PC-3 (cell line): Measurements from ENCODE around the gene HTR3A. TPM values are rescaled to one million over a fixed set of nuclear protein-coding genes. Genes with fewer than 3 reads are reported as not detected.
"Not testable (repeated sequence)": the region's sequence is repeated elsewhere in the genome, so short reads cannot be mapped to it uniquely, and the experiment has no call there.

ENCODE experiments used
- ATAC-seq: fragments of 200-7000 bp; cut with Tn5 transposase; 2 replicates; pipeline ENCODE4 v1.9.1; 2020; ENCODE audit warnings: mild to moderate bottlenecking, moderate library complexity
- BruUV-seq: library from RNA; stranded (reverse); fragments of 400-500 nt; replicated peaks from 2 replicates; lab custom pipeline; 2021; lab: Mats Ljungman, UMichigan
- CTCF ChIA-PET: fragments of 300-600 bp; sonication (Branson Sonifier 250); formaldehyde crosslinking; loops from one replicate; lab custom pipeline; 2022; ENCODE audit warnings: antibody characterized with exemption; lab: Charles Lee
- POLR2A ChIA-PET: fragments of 300-600 bp; sonication (Branson Sonifier 250); formaldehyde crosslinking; loops from one replicate; lab custom pipeline; 2022; ENCODE audit warnings: antibody characterized with exemption; ENCODE audit not compliant: unreplicated experiment; lab: Charles Lee
- DNase-seq: peaks from one replicate; pipeline ENCODE4 v3.0.0-alpha.2; 2015
- H2AFZ ChIP-seq: fragments of 300-600 bp; sonication (generic); 2 replicates; pipeline ENCODE4 v1.6.0; 2016; ENCODE audit warnings: antibody characterized with exemption, low read length
- H3F3A ChIP-seq: fragments of 300-600 bp; sonication (generic); one replicate; pipeline ENCODE4 v1.6.0; 2017; ENCODE audit warnings: antibody characterized with exemption, low read length, control low read depth, mild to moderate bottlenecking; ENCODE audit not compliant: unreplicated experiment
- H3K27ac ChIP-seq: fragments of 300-600 bp; sonication (generic); 2 replicates; pipeline ENCODE4 v1.5.1; 2016; ENCODE audit warnings: mild to moderate bottlenecking, low read length
- H3K27me3 ChIP-seq: fragments of 300-600 bp; sonication (generic); 2 replicates; pipeline ENCODE4 v1.6.1; 2016; ENCODE audit warnings: low read length, mixed read lengths
- H3K36me3 ChIP-seq: fragments of 300-600 bp; sonication (generic); 2 replicates; pipeline ENCODE4 v1.6.1; 2016; ENCODE audit warnings: low read depth, mixed run types, low read length, mixed read lengths
- H3K4me1 ChIP-seq: fragments of 300-600 bp; sonication (generic); 2 replicates; pipeline ENCODE4 v1.5.1; 2016; ENCODE audit warnings: low read length; ENCODE audit not compliant: insufficient read depth
- H3K4me2 ChIP-seq: fragments of 300-600 bp; sonication (generic); 2 replicates; pipeline ENCODE4 v1.6.0; 2016; ENCODE audit warnings: low read length
- H3K4me3 ChIP-seq: fragments of 300-600 bp; sonication (generic); 2 replicates; pipeline ENCODE4 v1.5.1; 2016; ENCODE audit warnings: mild to moderate bottlenecking, low read length, mixed read lengths
- H3K79me2 ChIP-seq: fragments of 300-600 bp; sonication (generic); 2 replicates; pipeline ENCODE4 v1.6.1; 2017; ENCODE audit warnings: low read length, mixed read lengths
- H3K9ac ChIP-seq: fragments of 300-600 bp; sonication (generic); 2 replicates; pipeline ENCODE4 v1.6.0; 2016; ENCODE audit warnings: mild to moderate bottlenecking, low read length
- H3K9me2 ChIP-seq: fragments of 300-600 bp; sonication (generic); replicated peaks from 2 replicates; pipeline ENCODE4 v1.6.1; 2016; ENCODE audit warnings: mixed run types, low read length, mixed read lengths
- H3K9me3 ChIP-seq: fragments of 300-600 bp; sonication (generic); 2 replicates; pipeline ENCODE4 v1.6.1; 2016; ENCODE audit warnings: low read length, mixed read lengths
- H4K20me1 ChIP-seq: fragments of 300-600 bp; sonication (generic); 2 replicates; pipeline ENCODE4 v1.6.1; 2016; ENCODE audit warnings: low read length, mixed read lengths
- EZH2 ChIP-seq: fragments of 300-600 bp; sonication (generic); IDR thresholded peaks from one replicate; pipeline ENCODE4 v1.6.1; 2017; ENCODE audit warnings: antibody characterized with exemption, mild to moderate bottlenecking, low read length; ENCODE audit not compliant: unreplicated experiment
- EZH2phosphoT487 ChIP-seq: fragments of 300-600 bp; sonication (generic); IDR thresholded peaks from 2 replicates; pipeline ENCODE4 v1.6.1; 2018; ENCODE audit warnings: mild to moderate bottlenecking, antibody characterized with exemption, low read length, borderline replicate concordance
- intact Hi-C: fragments of 100-400 bp; cut with micrococcal nuclease; formaldehyde crosslinking; loops from 2 replicates; pipeline ENCODE4 v1.9.0; 2023
- total RNA-seq: library from RNA; depleted of rRNA; stranded (reverse); fragments of >200 nt; gene quantifications from 2 replicates; pipeline ENCODE4 v1.2.3, GENCODE V29; 2014
- TF ChIP-seq, protein P1 (sequence below): fragments of 300-600 bp; sonication (generic); conservative IDR thresholded peaks from 2 replicates; pipeline ENCODE4 v1.5.1; 2017; ENCODE audit warnings: antibody characterized with exemption, low read depth, mild to moderate bottlenecking, low read length

Gene HTR3A
- total RNA-seq, 1 experiment from 2014 or later: not detected

DNA sequence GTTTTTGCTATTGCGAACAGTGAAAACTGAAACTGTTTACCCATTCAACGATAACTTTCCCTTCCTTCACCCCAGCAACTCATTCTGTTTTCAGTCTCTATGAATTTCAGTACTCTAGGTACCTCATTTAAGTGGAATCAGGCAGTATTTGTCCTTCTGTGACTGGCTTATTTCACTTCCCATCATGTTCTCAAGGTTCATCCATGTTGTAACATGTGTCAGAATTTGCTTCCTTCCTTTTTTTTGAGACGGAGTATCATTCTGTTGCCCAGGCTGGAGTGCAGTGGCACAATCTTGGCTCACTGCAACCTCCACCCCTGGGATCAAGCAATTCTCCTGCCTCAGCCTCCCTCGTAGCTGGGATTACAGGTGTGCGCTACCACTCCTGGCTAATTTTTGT is 46.6 kb upstream of the HTR3A start:
- TF ChIP-seq, protein P1, sequence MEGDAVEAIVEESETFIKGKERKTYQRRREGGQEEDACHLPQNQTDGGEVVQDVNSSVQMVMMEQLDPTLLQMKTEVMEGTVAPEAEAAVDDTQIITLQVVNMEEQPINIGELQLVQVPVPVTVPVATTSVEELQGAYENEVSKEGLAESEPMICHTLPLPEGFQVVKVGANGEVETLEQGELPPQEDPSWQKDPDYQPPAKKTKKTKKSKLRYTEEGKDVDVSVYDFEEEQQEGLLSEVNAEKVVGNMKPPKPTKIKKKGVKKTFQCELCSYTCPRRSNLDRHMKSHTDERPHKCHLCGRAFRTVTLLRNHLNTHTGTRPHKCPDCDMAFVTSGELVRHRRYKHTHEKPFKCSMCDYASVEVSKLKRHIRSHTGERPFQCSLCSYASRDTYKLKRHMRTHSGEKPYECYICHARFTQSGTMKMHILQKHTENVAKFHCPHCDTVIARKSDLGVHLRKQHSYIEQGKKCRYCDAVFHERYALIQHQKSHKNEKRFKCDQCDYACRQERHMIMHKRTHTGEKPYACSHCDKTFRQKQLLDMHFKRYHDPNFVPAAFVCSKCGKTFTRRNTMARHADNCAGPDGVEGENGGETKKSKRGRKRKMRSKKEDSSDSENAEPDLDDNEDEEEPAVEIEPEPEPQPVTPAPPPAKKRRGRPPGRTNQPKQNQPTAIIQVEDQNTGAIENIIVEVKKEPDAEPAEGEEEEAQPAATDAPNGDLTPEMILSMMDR: no peak
- no peak overlapping the region for H2AFZ ChIP-seq
- H3K79me2 ChIP-seq: no peaks in the 10 kb centered on the region
- no peak overlapping the region for H3K9ac ChIP-seq
- H4K20me1 ChIP-seq: no peaks in the 10 kb centered on the region
- ChIA-PET CTCF (no interaction called here), POLR2A (no interaction called here)
- peaks cover 40% of the 10 kb centered on the region for H3K27me3 ChIP-seq
- H3K36me3 ChIP-seq: no peaks in the 10 kb centered on the region
- DNase-seq (no peak), ATAC-seq (no peak)
- no peaks in the 10 kb centered on the region for H3K9me3 ChIP-seq
- no peaks in the 10 kb centered on the region for H3F3A ChIP-seq
- H3K4me2 ChIP-seq: no peak overlapping the region
- no peak overlapping the region for H3K27ac ChIP-seq
- peaks cover 9% of the 10 kb centered on the region; the same call in 1 of the 2 replicates for H3K4me1 ChIP-seq
- no TSS peak for BruUV-seq
- H3K4me3 ChIP-seq: no peak overlapping the region
- intact Hi-C loops: no loop called here
- no peaks in the 10 kb centered on the region for H3K9me2 ChIP-seq

DNA sequence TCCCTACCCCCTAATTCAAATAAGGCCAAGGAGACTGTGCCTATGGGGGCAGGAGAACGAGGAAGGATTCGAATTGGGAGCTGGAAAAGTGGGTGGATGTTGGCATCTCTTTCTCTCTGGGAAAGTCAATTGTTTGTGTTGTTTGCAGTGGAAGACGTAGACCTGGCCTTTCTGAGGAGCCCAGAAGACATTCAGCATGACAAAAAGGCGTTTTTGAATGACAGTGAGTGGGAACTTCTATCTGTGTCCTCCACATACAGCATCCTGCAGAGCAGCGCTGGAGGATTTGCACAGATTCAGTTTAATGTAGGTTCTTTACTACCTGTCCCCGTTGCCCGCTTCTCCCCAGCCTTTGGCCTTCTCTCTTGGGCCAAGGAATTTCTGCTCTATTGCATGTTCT is 42.1 kb upstream of the HTR3A start:
- no peak overlapping the region for H3K4me2 ChIP-seq
- H3K36me3 ChIP-seq: no peaks in the 10 kb centered on the region
- DNase-seq: no peak
- ChIA-PET CTCF (no interaction called here), POLR2A (no interaction called here)
- peaks cover 73% of the 10 kb centered on the region for H3K27me3 ChIP-seq
- H3K9ac ChIP-seq: no peak overlapping the region
- H3K27ac ChIP-seq: no peak overlapping the region
- no peak for ATAC-seq
- H3K4me1 ChIP-seq: no peaks in the 10 kb centered on the region
- H3K79me2 ChIP-seq: no peaks in the 10 kb centered on the region
- no peak overlapping the region for H2AFZ ChIP-seq
- TF ChIP-seq EZH2phosphoT487 (no peak), EZH2 (no peak)
- TF ChIP-seq, protein P1: no peak
- no peaks in the 10 kb centered on the region for H3F3A ChIP-seq
- no peaks in the 10 kb centered on the region for H3K9me3 ChIP-seq
- no peak overlapping the region for H3K4me3 ChIP-seq
- no peaks in the 10 kb centered on the region for H3K9me2 ChIP-seq
- intact Hi-C loops: no loop called here
- BruUV-seq: no TSS peak
- H4K20me1 ChIP-seq: no peaks in the 10 kb centered on the region

DNA sequence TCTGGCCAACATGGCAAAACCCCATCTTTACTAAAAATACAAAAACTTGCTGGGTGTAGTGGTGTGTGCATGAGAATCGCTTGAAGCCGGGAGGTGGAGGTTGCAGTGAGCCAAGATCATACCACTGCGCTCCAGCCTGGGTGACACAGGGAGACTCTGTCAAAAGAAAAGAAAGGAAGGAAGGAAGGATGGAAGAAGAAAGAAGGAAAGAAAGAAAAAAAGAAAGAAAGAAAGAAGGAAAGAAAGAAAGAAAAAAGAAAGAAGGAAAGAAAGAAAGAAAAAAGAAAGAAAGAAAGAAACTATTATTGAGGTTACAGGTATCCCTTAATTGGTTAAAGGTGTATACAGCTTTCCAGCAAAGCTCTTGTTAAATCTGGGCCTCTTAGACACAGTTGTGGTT is 40.7 kb upstream of the HTR3A start:
- intact Hi-C loops, H3K4me3 ChIP-seq, DNase-seq, H3K4me2 ChIP-seq, H3K4me1 ChIP-seq, H3K9me2 ChIP-seq, H3F3A ChIP-seq, H2AFZ ChIP-seq, ATAC-seq, CTCF ChIA-PET, POLR2A ChIA-PET, H3K9me3 ChIP-seq, H3K9ac ChIP-seq, H3K36me3 ChIP-seq, H4K20me1 ChIP-seq, H3K27ac ChIP-seq, BruUV-seq, H3K79me2 ChIP-seq: not testable (repeated sequence)
- H3K27me3 ChIP-seq: peaks cover 84% of the 10 kb centered on the region
